MM.1S (cell line): ENCODE data around the gene MAGI2.

Source experiments
- CTCF ChIP-seq: fragments of 300-600 bp; sonication (generic); IDR thresholded peaks from 2 replicates; pipeline ENCODE4 v1.5.1; 2016; ENCODE audit warnings: antibody characterized with exemption, low read length, mixed read lengths
- EZH2phosphoT487 ChIP-seq: fragments of 300-600 bp; sonication (generic); IDR thresholded peaks from 2 replicates; pipeline ENCODE4 v1.6.1; 2018; ENCODE audit warnings: antibody characterized with exemption, low read length

GRCh38 chr7:79182283-79182682 lies 271.2 kb downstream of the MAGI2 start:
- no peak for TF ChIP-seq CTCF
- TF ChIP-seq EZH2phosphoT487: no peak
